SK-N-SH (cell line): ENCODE measurements around the gene ZC3H8. TPM values are rescaled to one million over a fixed set of nuclear protein-coding genes. Genes with fewer than 3 reads are reported as not detected.

ENCODE experiments used
- CTCF ChIA-PET: fragments of 300-600, 350-600 bp; formaldehyde crosslinking; extraction: SDS; loops from one replicate; lab custom pipeline; 2021; lab: Yijun Ruan, JAX
- POLR2A ChIA-PET: fragments of 350-600 bp; sonication (Branson Sonifier 250); formaldehyde crosslinking; extraction: SDS; loops from one replicate; lab custom pipeline; 2020; ENCODE audit warnings: antibody characterized with exemption, inconsistent platforms; lab: Yijun Ruan, JAX
- DNase-seq: peaks from one replicate; pipeline ENCODE4 v3.0.0; 2012
- H2AFZ ChIP-seq: fragments of 200-600 bp; sonication (generic); 2 replicates; pipeline ENCODE4 v1.8.1; 2016; ENCODE audit warnings: antibody characterized with exemption, mild to moderate bottlenecking, low read depth
- H3F3A ChIP-seq: fragments of 200-600 bp; sonication (generic); replicated peaks from 2 replicates; pipeline ENCODE3; 2016; ENCODE audit warnings: antibody characterized with exemption, mild to moderate bottlenecking; ENCODE audit not compliant: insufficient read depth
- H3K27ac ChIP-seq, 2 experiments: fragments of 200-500 bp in 1 of 2; fragments of 200-600 bp in 1 of 2; sonication (Bioruptor generic) in 1 of 2; sonication (generic), shearing (Covaris generic) in 1 of 2; 2 replicates each; pipeline versions ENCODE4 v1.5.1 to v1.6.1; 2014 to 2016; ENCODE audit warnings: low read depth in 2 of 2, inconsistent platforms in 1 of 2, low read length in 1 of 2, mild to moderate bottlenecking in 1 of 2, mixed read lengths in 1 of 2
- H3K27me3 ChIP-seq: fragments of 200-600 bp; sonication (generic), shearing (Covaris generic); 2 replicates; pipeline ENCODE4 v1.6.1; 2016; ENCODE audit warnings: mixed run types; ENCODE audit not compliant: insufficient read depth
- H3K36me3 ChIP-seq, 2 experiments: fragments of 200-500 bp in 1 of 2; fragments of 200-600 bp in 1 of 2; sonication (Bioruptor generic) in 1 of 2; sonication (generic) in 1 of 2; replicated peaks in 1 of 2; 2 replicates each; pipeline versions ENCODE3 to v1.5.1; 2014 to 2016; ENCODE audit warnings: low read length in 1 of 2, mild to moderate bottlenecking in 1 of 2; ENCODE audit not compliant: insufficient read depth in 2 of 2, control insufficient read depth in 1 of 2
- H3K4me1 ChIP-seq, 2 experiments: fragments of 200-500 bp in 1 of 2; fragments of 200-600 bp in 1 of 2; sonication (Bioruptor generic) in 1 of 2; sonication (generic), shearing (Covaris generic) in 1 of 2; 2 replicates each; pipeline versions ENCODE4 v1.5.1 to v1.6.1; 2014 to 2016; ENCODE audit warnings: low read depth in 1 of 2, low read length in 1 of 2, mixed run types in 1 of 2; ENCODE audit not compliant: insufficient read depth in 2 of 2, control insufficient read depth in 1 of 2
- H3K4me2 ChIP-seq: fragments of 200-600 bp; sonication (generic), shearing (Covaris generic); 2 replicates; pipeline ENCODE4 v1.6.1; 2017; ENCODE audit warnings: mixed run types
- H3K4me3 ChIP-seq, 2 experiments: fragments of 200-500 bp in 1 of 2; fragments of 200-600 bp in 1 of 2; sonication (Bioruptor generic) in 1 of 2; sonication (generic), shearing (Covaris generic) in 1 of 2; 2 replicates each; pipeline versions ENCODE4 v1.5.1 to v1.8.1; 2014 to 2016; ENCODE audit warnings: low read depth in 2 of 2, inconsistent platforms in 1 of 2, low read length in 1 of 2, mild to moderate bottlenecking in 1 of 2, mixed read lengths in 1 of 2, moderate library complexity in 1 of 2
- H3K79me2 ChIP-seq: fragments of 200-600 bp; sonication (generic); 2 replicates; pipeline ENCODE4 v1.8.1; 2017; ENCODE audit warnings: mild to moderate bottlenecking; ENCODE audit not compliant: insufficient read depth
- H3K9ac ChIP-seq: fragments of 200-600 bp; sonication (generic); 2 replicates; pipeline ENCODE4 v1.6.1; 2017; ENCODE audit warnings: mixed run types
- H3K9me2 ChIP-seq: fragments of 200-600 bp; sonication (generic); 2 replicates; pipeline ENCODE4 v1.6.1; 2017; ENCODE audit warnings: mixed run types
- H3K9me3 ChIP-seq: fragments of 200-600 bp; sonication (generic); 2 replicates; pipeline ENCODE4 v1.6.1; 2017; ENCODE audit warnings: mixed run types, mild to moderate bottlenecking, moderate library complexity
- H4K20me1 ChIP-seq: fragments of 200-600 bp; sonication (generic); 2 replicates; pipeline ENCODE4 v1.6.1; 2017; ENCODE audit warnings: mild to moderate bottlenecking, mixed run types; ENCODE audit not compliant: insufficient read depth
- EP300 ChIP-seq, 2 experiments: IDR thresholded peaks; 2 replicates each; pipeline versions ENCODE4 v1.4.0 to v1.6.1; 2012; ENCODE audit warnings: borderline replicate concordance in 1 of 2, low read depth in 1 of 2, low read length in 1 of 2
- FOXM1 ChIP-seq: IDR thresholded peaks from 2 replicates; pipeline ENCODE4 v1.4.0; 2012; ENCODE audit warnings: low read depth, mild to moderate bottlenecking
- GATA2 ChIP-seq: sonication (generic); formaldehyde crosslinking; IDR thresholded peaks from 2 replicates; pipeline ENCODE4 v1.5.0; 2020; ENCODE audit warnings: mild to moderate bottlenecking, missing genetic modification reagents
- JUND ChIP-seq: IDR thresholded peaks from 2 replicates; pipeline ENCODE4 v1.4.0; 2012
- MXI1 ChIP-seq: IDR thresholded peaks from 2 replicates; pipeline ENCODE4 v1.6.1; 2012; ENCODE audit warnings: mild to moderate bottlenecking, low read depth, low read length, improper control_type of control experiment
- NFIC ChIP-seq: IDR thresholded peaks from 2 replicates; pipeline ENCODE4 v1.4.0; 2012; ENCODE audit warnings: borderline replicate concordance
- RCOR1 ChIP-seq: fragments of 150-350 bp; IDR thresholded peaks from 2 replicates; pipeline ENCODE4 v1.6.1; 2017; ENCODE audit warnings: antibody characterized with exemption, low read length
- SMC3 ChIP-seq: IDR thresholded peaks from 2 replicates; pipeline ENCODE4 v1.6.1; 2012; ENCODE audit warnings: low read depth, low read length, improper control_type of control experiment
- TCF12 ChIP-seq: IDR thresholded peaks from 2 replicates; pipeline ENCODE4 v1.4.0; 2012
- USF1 ChIP-seq: IDR thresholded peaks from 2 replicates; pipeline ENCODE4 v1.4.0; 2012; ENCODE audit warnings: low read depth, borderline replicate concordance
- USF2 ChIP-seq: fragments of 150-350 bp; IDR thresholded peaks from 2 replicates; pipeline ENCODE4 v1.6.1; 2017; ENCODE audit warnings: antibody characterized with exemption, low read length, low read depth, borderline replicate concordance
- whole genome bisulfite sequencing: methylation state at CpG from one replicate; pipeline ENCODE4 v1.1.6; 2017; ENCODE audit warnings: low lambda C conversion rate; 5-methylcytosine and 5-hydroxymethylcytosine counted together
- polyA plus RNA-seq, 3 experiments: library from polyadenylated mRNA; depleted of rRNA; stranded (reverse); fragments of >200 nt; gene quantifications; 2 replicates each; pipeline ENCODE4 v1.2.3, GENCODE V29; 2012
- TF ChIP-seq, protein P1 (sequence below): IDR thresholded peaks from 2 replicates; pipeline ENCODE4 v1.6.1; 2012; ENCODE audit warnings: mild to moderate bottlenecking, low read depth, low read length, moderate library complexity

The ZC3H8 gene
- polyA plus RNA-seq, 1 of the 3 experiments (the other 2 are of a cell fraction), result 3.3 TPM

GRCh38 chr2:112174383-112174782 is 80.5 kb downstream of the ZC3H8 start:
- ChIA-PET POLR2A (no interaction called here), CTCF (no interaction called here)
- H2AFZ ChIP-seq, result no peak overlapping the region
- H3K4me3 ChIP-seq, result no peak overlapping the region
- no peaks in the 10 kb centered on the region for H3F3A ChIP-seq
- no peaks in the 10 kb centered on the region for H3K36me3 ChIP-seq
- H4K20me1 ChIP-seq, result no peaks in the 10 kb centered on the region
- no peaks in the 10 kb centered on the region for H3K27me3 ChIP-seq
- no peak overlapping the region for H3K4me2 ChIP-seq
- DNase-seq, result no peak
- H3K9me2 ChIP-seq, result no peaks in the 10 kb centered on the region
- H3K9me3 ChIP-seq, result no peaks in the 10 kb centered on the region
- 86% methylated on average over 4 of the region's 4 CpGs for WGBS
- H3K4me1 ChIP-seq, result peaks cover 0 to 7% of the 10 kb centered on the region in 2 experiments; a peak in 2 of 4 replicates
- no peak overlapping the region for H3K9ac ChIP-seq
- H3K27ac ChIP-seq, result no peak overlapping the region
- TF ChIP-seq MXI1 (no peak), USF2 (no peak), RCOR1 (no peak), TCF12 (no peak), NFIC (no peak), EP300 (IDR thresholded peaks at IDR 0.05; ENCODE audit: borderline replicate concordance in 1 of 2, low read depth in 1 of 2, low read length in 1 of 2) (no peak), JUND (no peak), USF1 (no peak)
- TF ChIP-seq, protein P1, sequence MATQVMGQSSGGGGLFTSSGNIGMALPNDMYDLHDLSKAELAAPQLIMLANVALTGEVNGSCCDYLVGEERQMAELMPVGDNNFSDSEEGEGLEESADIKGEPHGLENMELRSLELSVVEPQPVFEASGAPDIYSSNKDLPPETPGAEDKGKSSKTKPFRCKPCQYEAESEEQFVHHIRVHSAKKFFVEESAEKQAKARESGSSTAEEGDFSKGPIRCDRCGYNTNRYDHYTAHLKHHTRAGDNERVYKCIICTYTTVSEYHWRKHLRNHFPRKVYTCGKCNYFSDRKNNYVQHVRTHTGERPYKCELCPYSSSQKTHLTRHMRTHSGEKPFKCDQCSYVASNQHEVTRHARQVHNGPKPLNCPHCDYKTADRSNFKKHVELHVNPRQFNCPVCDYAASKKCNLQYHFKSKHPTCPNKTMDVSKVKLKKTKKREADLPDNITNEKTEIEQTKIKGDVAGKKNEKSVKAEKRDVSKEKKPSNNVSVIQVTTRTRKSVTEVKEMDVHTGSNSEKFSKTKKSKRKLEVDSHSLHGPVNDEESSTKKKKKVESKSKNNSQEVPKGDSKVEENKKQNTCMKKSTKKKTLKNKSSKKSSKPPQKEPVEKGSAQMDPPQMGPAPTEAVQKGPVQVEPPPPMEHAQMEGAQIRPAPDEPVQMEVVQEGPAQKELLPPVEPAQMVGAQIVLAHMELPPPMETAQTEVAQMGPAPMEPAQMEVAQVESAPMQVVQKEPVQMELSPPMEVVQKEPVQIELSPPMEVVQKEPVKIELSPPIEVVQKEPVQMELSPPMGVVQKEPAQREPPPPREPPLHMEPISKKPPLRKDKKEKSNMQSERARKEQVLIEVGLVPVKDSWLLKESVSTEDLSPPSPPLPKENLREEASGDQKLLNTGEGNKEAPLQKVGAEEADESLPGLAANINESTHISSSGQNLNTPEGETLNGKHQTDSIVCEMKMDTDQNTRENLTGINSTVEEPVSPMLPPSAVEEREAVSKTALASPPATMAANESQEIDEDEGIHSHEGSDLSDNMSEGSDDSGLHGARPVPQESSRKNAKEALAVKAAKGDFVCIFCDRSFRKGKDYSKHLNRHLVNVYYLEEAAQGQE, result no peak
- H3K79me2 ChIP-seq, result no peaks in the 10 kb centered on the region

GRCh38 chr2:112173646-112174319 is 81.1 kb downstream of the ZC3H8 start:
- Histone ChIP-seq H3K4me3 (no peak overlapping the region), H3K4me1 (peaks cover 0 to 7% of the 10 kb centered on the region in 2 experiments; a peak in 2 of 4 replicates), H3K27me3 (no peaks in the 10 kb centered on the region), H4K20me1 (no peaks in the 10 kb centered on the region), H3K4me2 (no peak overlapping the region), H3K9me3 (no peaks in the 10 kb centered on the region), H3K9ac (no peak overlapping the region), H3K27ac (no peak overlapping the region), H3K36me3 (no peaks in the 10 kb centered on the region), H2AFZ (no peak overlapping the region), H3F3A (no peaks in the 10 kb centered on the region), H3K9me2 (no peaks in the 10 kb centered on the region)
- peak; percentile 65 for DNase-seq
- WGBS, result 85% methylated on average over 11 of the region's 11 CpGs
- CTCF ChIA-PET, result no interaction called here
- no peak for TF ChIP-seq FOXM1
- TF ChIP-seq GATA2, result 0 out of 2 replicates have a peak, but pooled peaks have one; percentile 25
- no peak for TF ChIP-seq SMC3
- no peak for TF ChIP-seq EP300 (IDR thresholded peaks at IDR 0.05; ENCODE audit: borderline replicate concordance in 1 of 2, low read depth in 1 of 2, low read length in 1 of 2)
- TF ChIP-seq, all 33 proteins: peak for 1
- H3K79me2 ChIP-seq, result no peaks in the 10 kb centered on the region
- POLR2A ChIA-PET, result no interaction called here
